ENCODE data around the gene NFKBIE. TPM values are rescaled to one million over a fixed set of nuclear protein-coding genes. Genes with fewer than 3 reads are reported as not detected.
A peak's percentile ranks its signal among the peaks of the same experiment; 100 is the strongest.

The NFKBIE gene
- total and polyA plus RNA-seq, 9 of the 15 experiments (the other 6 are each of a cell fraction or from before 2014, with no cell fraction given): 2.1 to 16.4 (median 11.7) TPM

GRCh38 chr6:44223319-44224028, 41.9 kb downstream of the NFKBIE start, which contains the start of gene SLC29A1 (continued):
- TF ChIP-seq ZNF695 (CRISPR knock-in tag; IDR thresholded peaks at IDR 0.05) (no peak), RFX1 (IDR thresholded peaks at IDR 0.05) (no peak), CEBPB (tag; IDR thresholded peaks at IDR 0.05) (no peak), HEY1 (CRISPR knock-in tag; IDR thresholded peaks at IDR 0.05; ENCODE audit: borderline replicate concordance) (no peak), ETS1 (conservative IDR thresholded peaks at IDR 0.05; ENCODE audit: control insufficient read depth, low read depth, low read length) (no peak; the same call in 1 of the 2 replicates), RB1 (IDR thresholded peaks at IDR 0.05; ENCODE audit: low read depth) (peak; percentile 74; the same call in 1 of the 2 replicates), HOXB6 (CRISPR knock-in tag; IDR thresholded peaks at IDR 0.05; ENCODE audit: borderline replicate concordance) (no peak), FOXJ3 (CRISPR knock-in tag; IDR thresholded peaks at IDR 0.05) (no peak), ZNF165 (CRISPR knock-in tag; IDR thresholded peaks at IDR 0.05; ENCODE audit: borderline replicate concordance) (no peak), ATF7 (IDR thresholded peaks at IDR 0.05) (0 out of 2 replicates have a peak, but pooled peaks have one; percentile 1), FOSL1 (tag; conservative IDR thresholded peaks at IDR 0.05) (0 out of 2 replicates have a peak, but pooled peaks have one; percentile 19), MAZ (CRISPR knock-in tag; conservative IDR thresholded peaks at IDR 0.05 in 1 of 2, IDR thresholded peaks at IDR 0.05 in 1 of 2) (peak; percentile 66 to 74), SRSF1 (IDR thresholded peaks at IDR 0.05; ENCODE audit: low read depth, low read length) (no peak), L3MBTL2 (IDR thresholded peaks at IDR 0.05) (peak; percentile 95), TRIM28 (IDR thresholded peaks at IDR 0.05) (no peak), ZNF75A (CRISPR knock-in tag; IDR thresholded peaks at IDR 0.05) (no peak), STAT6 (CRISPR knock-in tag; IDR thresholded peaks at IDR 0.05) (no peak), ATF3 (IDR thresholded peaks at IDR 0.05) (no peak), ATF3 (CRISPR knock-in tag; conservative IDR thresholded peaks at IDR 0.05) (no peak), GABPA (tag; conservative IDR thresholded peaks at IDR 0.05; ENCODE audit: low read depth) (no peak), ZNF121 (CRISPR knock-in tag; conservative IDR thresholded peaks at IDR 0.05) (no peak)
- TF ChIP-seq, protein P1, sequence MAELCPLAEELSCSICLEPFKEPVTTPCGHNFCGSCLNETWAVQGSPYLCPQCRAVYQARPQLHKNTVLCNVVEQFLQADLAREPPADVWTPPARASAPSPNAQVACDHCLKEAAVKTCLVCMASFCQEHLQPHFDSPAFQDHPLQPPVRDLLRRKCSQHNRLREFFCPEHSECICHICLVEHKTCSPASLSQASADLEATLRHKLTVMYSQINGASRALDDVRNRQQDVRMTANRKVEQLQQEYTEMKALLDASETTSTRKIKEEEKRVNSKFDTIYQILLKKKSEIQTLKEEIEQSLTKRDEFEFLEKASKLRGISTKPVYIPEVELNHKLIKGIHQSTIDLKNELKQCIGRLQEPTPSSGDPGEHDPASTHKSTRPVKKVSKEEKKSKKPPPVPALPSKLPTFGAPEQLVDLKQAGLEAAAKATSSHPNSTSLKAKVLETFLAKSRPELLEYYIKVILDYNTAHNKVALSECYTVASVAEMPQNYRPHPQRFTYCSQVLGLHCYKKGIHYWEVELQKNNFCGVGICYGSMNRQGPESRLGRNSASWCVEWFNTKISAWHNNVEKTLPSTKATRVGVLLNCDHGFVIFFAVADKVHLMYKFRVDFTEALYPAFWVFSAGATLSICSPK (IDR thresholded peaks at IDR 0.05; ENCODE audit: borderline replicate concordance): no peak
